NCI-H2107 treated with DMSO at 0.1 percent for 48 hours (cell line): Measurements from ENCODE around the gene CXCL16.

Experiments used
- DNase-seq: peaks from one replicate; lab custom pipeline; 2025; ENCODE audit not compliant: unreplicated experiment; lab: John Stamatoyannopoulos, UW

Gene CXCL16

DNA sequence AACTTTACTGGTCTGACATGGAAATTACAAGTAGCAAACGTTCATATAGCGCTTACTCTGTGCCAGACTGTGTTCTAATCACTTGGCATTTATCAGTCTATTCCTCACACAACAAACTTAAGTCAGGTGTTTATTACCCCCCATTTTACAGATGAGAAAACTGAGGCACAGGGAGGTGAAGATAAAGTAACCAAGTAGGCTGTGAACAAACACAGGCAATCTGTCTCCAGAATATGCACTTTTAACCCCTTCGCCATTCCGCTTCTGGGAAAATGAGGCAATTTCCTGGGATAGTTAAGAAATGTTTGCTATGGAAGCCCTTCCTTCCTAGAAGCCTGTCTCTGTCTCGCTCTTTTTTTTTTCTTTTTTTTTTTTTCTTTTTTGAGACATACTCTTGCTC is 12.2 kb upstream of the CXCL16 start:
- DNase-seq: no peak

DNA sequence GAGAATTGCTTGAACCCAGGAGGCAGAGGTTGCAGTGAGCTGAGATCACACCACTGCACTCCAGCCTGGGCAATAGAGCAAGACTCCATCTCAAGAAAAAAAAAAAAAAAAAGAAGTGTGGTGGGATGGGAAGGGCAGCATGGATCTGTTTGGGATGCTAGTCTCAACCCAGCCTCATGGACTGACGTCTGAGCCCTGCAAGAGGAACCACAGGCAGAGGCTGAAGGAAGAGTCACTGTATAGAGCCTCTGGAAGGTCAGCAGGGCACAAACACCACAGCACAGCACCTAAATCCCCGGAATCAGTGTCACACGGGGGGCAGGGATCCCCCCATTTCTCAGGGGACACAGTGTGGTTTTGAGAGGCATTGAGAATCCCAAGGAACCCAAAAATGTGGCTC is 10.9 kb upstream of the CXCL16 start:
- DNase-seq: no peak

DNA sequence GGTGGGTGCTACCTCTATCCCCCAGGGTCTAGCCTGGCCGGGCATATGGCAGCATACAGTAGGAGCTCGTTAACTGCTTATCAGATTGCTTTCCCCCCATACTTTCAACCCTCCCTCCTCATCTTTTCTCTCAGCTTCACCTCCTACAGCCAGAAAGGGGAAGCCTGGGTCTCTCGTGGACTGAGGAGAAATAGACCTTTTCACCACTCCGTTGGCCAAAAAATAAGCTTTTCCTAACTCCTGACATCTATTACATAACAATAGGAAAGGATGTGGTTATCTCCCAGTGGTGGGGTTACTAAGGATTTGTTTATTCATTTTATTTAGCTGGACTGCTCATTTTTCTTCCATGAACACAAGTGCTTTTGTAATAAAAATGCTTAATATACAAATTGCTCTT is 9.0 kb upstream of the CXCL16 start:
- no peak for DNase-seq

DNA sequence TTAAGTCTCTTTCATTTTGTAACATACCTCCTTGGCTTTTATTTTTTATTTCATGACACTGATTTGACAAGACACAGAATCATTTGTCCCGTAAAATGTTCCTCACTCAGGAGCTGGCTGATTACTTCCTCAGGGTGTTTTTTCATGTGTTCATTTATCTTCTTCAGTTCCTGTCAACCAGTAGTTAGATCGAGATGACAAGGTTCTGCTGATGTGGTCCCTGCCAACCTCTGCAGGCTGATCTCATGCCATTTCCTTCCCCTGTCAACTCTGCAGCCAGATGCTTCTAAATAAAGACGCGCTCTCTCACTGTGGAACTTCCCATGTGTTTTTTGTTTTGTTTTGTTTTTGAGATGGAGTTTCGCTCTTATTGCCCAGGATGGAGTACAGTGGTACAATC is 8.1 kb upstream of the CXCL16 start:
- no peak for DNase-seq

DNA sequence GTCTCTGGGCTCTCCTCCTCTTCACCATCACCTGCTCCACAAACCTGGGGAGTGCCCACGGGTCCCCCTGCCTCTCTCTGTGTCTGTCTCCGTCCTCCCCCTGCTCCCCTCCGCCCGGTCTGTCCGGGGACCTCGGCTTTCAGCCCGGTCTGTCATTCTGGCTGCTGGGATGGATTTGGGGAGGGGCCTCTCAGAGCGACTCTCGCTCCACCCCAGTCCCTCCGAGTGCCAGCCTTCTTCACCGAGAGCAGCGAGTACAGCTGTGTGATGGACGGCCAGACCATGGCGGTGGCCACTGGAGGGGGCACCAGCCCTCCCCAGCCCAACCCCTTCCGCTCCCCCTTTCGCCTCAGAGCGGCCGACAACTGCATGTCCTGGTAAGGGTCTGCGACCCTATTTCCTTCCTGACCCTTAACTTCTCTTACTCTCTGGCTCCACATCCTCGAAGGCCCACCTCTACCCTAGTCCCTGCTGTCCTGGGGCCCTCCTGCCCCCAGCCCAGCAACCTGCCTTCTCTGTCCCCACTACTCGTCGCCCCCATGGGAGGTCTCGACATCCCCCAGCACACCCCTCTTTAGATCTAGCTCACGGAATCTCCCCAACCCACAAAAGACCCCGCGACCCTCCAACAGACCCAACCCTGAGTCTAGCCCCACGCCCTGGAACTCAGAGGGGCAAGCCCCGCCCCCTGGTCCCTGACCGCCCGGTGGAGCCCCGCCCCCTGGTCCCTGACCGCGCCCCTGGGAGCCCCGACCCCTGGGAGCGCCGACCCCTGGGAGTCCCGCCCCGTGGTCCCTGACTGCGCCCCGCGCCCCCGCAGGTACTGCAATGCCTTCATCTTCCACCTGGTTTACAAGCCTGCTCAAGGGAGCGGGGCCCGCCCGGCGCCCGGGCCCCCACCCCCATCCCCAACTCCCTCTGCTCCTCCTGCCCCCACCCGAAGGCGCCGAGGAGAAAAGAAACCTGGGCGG is 5.6 kb upstream of the CXCL16 start:
- DNase-seq: no peak

DNA sequence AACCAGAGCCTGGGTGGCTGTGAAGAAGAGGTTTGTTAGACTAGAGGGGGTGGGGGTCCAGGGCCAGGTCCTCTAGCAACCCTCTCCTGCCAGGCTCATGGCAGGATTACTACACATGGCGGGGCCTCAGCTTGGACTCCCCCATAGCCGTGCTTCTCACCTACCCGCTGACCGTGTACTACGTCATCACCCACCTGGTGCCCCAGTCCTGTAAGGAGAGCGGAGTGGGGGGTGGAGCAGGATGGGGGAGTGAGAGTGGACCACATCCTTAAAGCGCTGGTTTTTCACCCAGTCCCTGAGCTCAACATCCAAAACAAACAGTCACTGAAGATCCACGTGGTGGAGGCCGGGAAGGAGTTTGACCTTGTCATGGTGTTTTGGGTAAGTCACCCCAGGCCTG is 4.2 kb upstream of the CXCL16 start:
- DNase-seq: no peak

DNA sequence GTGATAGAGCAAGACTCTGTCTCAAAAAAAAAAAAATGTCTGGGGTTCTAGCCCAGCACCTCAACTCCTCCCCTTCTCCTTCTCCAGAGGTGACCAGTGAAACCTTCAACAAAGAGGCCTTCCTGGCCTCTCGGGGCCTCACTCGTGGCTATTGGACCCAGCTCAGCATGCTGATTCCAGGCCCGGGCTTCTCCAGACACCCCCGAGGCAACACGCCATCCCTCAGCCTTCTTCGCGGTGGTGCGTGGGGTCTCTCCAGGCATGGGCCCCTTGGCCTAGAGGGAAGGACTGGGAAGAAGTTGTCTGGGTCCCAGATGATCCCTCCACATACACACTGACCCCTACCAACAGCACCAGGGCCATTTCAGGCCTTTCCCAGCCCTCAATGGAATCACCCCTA is 3.5 kb upstream of the CXCL16 start:
- no peak for DNase-seq

DNA sequence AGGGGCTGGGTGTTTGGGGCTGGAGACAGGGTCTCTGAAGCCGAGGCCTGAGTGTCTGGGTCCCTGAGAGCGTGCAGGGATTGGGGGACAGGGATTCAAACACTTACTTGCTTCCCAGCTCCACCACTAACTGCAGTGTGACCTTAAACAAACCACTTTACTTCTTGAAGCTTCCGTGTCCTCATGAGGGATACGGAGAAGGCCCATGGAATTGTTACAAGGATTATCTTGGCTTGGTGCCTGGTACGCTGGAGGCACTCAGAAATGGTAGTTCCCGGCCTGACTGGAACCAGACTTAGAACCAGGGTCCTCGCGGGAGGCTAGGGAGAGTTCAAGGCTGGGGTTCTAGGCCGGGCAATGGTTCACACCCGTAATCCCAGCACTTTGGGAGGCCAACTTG is 2.9 kb upstream of the CXCL16 start:
- no peak for DNase-seq

DNA sequence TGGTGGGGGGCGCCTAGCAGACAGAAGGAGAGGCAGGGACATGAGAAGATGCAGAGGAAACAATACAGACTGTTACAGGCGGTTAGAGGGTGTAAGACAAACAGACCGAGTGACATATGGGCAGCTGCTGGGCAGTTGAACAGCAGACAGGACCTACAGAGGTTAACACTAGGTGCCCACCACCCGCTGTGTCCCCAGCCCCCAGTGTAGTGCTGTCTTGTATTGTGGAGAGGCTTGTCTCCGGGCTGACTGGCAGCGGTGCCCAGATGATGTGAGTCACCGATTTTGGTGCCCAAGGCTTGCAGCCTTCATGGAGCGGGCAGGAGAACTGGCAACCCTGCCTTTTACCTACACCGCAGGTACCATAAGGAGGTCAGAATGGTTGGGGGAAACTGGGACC is 2.4 kb upstream of the CXCL16 start:
- no peak for DNase-seq

DNA sequence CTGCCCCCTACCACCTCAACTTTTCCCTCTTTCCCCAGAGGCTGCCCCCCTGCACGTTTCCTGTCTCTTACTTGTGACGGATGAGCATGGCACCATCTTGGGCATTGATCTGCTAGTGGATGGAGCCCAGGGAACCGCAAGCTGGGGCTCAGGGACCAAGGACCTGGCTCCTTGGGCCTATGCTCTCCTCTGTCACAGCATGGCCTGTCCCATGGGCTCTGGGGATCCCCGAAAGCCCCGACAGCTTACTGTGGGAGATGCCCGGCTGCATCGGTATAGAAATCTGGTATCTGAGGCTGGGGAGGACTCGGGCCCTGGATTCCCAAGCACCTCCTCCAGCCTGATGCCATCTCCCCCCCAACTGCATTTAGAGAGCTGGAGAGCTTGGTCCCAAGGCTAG is 1.8 kb upstream of the CXCL16 start:
- no peak for DNase-seq

DNA sequence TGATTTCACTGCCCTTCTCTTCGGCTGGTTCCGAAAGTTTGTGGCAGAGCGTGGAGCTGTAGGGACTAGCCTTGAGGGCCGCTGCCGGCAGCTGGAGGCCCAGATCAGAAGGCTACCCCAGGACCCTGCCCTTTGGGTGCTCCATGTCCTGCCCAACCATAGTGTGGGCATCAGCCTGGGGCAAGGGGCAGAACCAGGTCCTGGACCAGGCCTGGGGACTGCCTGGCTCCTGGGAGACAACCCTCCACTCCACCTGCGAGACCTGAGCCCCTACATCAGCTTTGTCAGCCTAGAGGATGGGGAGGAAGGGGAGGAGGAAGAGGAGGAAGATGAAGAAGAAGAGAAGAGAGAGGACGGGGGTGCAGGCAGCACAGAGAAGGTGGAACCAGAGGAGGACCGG is 856 bp upstream of the CXCL16 start:
- no peak for DNase-seq

DNA sequence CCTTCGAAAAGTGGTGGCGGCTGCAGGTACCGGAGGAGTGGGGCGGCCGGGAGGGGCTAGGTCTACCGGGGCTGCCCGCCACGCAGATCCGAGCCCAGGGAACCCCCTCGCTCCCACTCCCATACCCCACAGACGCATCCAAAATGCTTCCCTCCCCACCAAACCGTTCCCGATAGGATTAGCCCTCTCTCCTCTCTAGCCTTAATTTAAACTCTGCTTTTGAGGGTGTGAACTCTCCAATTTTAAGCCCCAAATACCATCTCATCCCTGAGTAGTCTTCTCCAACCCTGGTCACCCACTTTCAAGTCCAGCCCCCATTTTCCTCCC is 260 bp upstream of the CXCL16 start:
- DNase-seq: no peak

DNA sequence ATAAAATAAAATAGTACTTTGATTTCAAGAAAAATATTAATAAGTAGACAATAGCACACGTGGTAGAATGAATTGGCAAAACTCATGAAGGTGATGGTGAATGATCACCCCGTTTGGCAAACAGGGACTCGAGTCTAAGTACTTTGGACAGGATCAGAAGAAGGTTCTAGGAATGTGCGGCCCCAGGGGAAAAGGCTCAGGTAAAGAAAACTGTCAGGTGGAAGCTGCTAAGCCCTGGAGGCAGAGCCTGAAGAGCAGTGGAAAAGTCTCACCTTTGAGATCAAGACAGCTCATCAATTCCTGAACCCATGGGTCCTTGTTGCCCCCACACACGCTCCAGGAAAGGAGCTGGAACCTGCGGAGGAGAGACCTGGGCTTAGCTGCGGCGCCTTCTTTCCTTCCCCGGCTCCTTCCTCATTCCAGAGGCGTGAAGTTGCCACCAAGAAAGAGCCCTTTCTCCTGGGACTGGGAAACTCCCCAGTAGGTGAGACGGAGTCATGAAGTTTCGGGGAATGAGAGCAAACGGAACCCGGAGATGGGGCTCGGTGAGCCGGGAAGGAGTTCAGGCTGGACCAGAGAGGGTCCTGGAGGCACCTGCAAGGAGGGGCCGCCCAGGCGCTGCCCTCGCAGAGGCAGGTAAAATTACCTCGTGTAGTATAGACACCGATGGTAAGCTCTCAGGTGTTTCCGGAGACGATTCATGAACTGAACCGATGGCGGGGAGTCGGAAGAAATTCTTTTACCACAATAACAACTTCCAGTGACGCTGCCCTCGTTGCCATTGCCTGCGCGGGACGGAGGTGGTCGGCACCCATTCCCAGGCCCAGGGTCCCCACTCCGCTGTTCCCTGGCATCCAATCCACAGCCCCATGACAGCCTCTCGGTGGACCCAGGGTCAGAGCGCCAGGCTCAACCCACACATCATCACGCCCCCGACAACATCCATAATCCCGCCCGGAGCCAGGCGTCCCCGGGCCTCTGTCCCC is 1.3 kb downstream of the CXCL16 start:
- DNase-seq: no peak

DNA sequence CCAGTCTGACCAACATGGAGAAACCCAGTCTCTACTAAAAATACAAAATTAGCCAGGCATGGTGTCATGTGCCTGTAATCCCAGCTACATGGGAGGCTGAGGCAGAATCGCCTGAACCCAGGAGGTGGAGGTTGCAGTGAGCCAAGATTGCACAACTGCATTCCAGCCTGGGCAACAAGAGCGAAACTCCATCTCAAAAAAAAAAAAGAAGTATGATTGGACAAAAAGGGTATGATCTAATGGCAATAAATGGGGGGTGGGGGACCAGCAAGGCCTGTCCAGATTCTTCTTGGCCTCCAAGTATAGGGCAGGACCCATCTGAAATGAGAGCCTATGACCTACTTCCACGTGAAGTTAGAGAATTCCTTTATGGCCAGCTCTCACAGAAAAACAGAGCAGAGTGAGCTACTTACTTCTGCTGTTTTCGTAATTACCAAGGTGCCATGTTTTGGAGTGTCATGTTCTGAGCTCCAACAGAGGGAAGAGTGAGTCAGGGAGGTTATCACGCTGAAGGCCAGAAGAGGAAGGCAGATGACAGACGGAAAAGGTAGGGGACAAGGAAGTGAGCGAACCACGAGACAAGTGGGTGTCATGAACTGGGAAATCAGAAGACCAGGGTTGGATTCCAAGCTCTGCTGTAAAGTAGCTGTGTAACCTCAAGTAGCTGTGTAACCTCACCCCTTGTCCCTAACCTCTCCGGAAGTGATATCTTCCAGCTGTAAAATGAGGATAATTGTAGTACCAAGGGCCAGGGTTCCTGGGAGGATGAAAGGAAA is 3.7 kb downstream of the CXCL16 start:
- DNase-seq: no peak

DNA sequence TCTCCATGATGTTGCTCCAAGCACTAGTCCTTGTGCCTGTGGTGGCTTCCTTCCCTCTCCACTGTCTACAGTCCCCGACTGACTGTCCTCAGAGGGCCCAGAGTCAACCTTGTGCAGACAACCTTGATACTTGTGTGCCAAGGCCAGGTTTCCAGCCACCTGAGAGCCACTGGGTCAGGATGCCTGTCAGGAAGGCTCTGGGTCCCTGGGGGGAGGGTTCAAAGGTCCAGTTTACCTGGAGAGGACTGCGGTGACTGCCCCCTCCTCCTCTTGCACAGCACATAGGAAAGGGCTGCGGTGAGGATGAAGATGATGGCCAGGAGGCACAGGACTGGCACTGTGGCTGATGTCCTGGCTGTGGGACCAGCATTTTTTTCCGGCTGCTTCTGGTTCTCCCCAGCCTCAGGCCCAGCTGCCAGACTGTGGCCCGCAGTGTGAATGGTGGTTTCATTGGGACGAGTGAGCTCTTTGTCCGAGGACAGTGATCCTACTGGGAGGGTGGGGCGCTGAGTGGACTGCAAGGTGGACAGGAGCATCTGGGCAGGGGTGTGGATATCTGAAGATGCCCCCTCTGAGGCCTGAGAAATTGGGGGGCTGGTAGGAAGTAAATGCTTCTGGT is 4.8 kb downstream of the CXCL16 start:
- no peak for DNase-seq

DNA sequence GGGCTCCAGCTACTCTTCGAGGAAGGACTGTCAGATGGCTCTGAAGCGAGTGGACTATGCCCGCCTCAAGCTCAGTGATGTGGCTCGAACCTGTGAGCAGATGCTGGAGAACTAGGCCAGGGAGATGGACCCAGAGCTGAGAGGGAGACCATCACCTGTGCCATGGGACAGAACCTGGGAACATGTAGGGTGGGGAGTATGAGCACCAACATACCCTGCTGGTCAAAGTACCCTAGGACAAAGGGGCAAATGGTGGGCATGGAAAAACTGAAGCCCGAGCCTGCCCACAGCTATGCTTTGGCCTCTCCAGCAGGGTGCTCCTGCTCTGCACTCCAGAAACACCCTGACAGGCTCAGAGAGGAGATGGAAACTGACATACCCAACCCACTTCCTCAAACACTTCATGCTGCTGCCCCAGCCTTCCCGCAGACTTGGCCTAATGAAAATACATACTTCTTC is 6.6 kb downstream of the CXCL16 start:
- no peak for DNase-seq

DNA sequence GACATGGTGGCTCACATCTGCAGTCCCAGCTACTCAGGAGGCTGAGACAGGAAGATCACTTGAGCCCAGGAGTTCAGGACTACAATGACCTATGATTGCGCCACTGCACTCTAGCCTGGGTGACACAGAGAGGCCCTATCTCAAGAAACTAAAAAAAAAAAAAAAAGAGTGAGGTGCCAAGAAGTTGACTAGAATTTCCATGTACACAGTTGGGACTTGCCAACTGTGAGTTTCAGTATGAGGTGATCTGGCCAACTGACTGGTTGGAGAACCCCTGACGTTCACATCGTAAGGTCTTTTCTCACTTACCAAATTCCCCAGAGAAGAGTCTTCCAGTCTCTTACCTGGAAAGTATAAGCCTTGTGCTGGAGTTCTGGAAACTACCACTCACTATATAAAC is 11.6 kb downstream of the CXCL16 start:
- no peak for DNase-seq

DNA sequence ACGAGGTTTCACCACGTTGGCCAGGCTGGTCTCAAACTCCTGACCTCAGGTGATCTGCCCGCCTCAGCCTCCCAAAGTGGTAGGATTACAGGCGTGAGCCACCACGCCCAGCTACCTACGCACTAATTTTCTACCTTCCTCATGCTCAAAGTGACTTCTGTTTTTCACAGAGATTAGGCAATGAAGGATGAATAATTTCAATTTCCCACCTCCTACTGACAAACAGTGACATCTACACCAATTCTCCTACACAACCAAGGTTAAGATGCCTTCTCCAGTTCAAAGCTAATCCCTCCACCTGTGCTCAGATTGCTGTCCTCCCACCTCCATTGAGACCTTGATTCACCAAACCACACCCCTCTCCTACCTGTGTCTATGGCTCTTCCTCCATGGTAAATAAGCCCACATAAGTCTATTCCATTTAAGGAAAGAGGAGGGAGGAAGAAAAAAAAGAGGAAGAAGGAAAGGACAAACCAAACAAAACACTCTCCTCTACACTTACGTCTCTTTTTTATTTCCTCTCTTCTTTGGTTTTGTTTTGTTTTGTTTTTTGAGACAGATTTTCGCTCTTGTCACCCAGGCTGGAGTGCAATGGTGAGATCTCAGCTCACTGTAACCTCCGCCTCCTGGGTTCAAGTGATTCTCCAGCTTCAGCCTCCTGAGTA is 13.9 kb downstream of the CXCL16 start:
- no peak for DNase-seq

DNA sequence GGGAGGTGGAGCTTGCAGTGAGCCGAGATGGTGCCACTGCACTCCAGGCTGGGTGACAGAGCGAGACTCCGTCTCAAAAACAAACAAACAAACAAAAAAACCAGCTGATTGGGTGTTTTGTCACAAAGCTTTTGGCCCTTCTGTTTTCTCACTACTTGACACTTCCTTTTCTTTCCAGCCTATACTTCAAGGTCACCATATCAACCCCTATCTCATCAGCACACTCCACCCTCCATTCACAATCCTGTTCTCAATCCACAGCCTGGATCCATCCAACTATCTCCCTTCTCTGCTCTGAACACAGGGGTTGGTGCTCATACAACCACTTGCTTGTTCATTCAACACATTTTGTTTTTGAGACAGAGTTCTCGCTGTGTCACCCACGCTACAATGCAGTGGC is 15.1 kb downstream of the CXCL16 start:
- DNase-seq: no peak

DNA sequence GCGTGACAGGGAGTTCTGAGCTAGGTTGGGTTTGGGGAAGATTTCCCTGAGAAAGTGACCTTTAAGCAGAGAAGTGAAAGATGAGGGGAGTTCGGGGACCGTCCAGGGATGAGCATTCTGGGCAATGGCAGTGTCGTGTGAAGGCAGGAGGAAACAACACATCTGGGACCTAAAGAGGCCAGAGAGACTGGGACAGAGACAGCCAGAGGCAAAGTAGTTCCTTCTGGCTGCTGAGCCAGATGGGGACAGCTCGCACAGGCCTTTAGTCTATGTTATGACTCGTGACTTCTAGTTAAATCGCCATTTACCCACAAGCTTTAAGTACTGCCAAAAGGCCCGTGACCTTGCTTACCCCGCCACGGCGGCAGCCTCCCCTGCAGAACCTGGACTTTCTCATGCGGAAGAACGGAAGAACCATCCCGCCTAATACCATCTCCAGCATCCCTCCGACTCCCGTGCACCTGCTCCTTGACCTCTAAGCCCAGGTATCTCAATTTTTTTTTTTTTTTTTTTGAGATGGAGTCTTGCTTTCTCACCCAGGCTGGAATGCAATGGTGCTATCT is 17.0 kb downstream of the CXCL16 start:
- DNase-seq: no peak
